HepG2 (cell line): Measurements from ENCODE around the gene ECE2. TPM values are rescaled to one million over a fixed set of nuclear protein-coding genes. Genes with fewer than 3 reads are reported as not detected.
A peak's percentile ranks its signal among the peaks of the same experiment; 100 is the strongest.

ENCODE experiments used
- ATF1 ChIP-seq: IDR thresholded peaks from 2 replicates; pipeline ENCODE4 v1.6.1; 2016; ENCODE audit warnings: mild to moderate bottlenecking, control low read depth
- BCL6 ChIP-seq: IDR thresholded peaks from 2 replicates; pipeline ENCODE4 v1.6.1; 2016; ENCODE audit warnings: missing genetic modification reagents, missing compliant biosample characterization
- DMAP1 ChIP-seq: IDR thresholded peaks from 2 replicates; pipeline ENCODE4 v1.6.1; 2016
- FOXA3 ChIP-seq: IDR thresholded peaks from 2 replicates; pipeline ENCODE4 v1.6.1; 2016; ENCODE audit warnings: missing genetic modification reagents, missing compliant biosample characterization
- GATAD2A ChIP-seq: IDR thresholded peaks from 2 replicates; pipeline ENCODE4 v1.6.1; 2016
- GLI4 ChIP-seq: sonication (generic); formaldehyde crosslinking; IDR thresholded peaks from 2 replicates; pipeline ENCODE4 v1.5.1; 2020; ENCODE audit warnings: missing genetic modification reagents, mild to moderate bottlenecking, moderate library complexity, borderline replicate concordance
- JUND ChIP-seq: sonication (generic); formaldehyde crosslinking; IDR thresholded peaks from 2 replicates; pipeline ENCODE4 v1.8.0; 2022; ENCODE audit warnings: mild to moderate bottlenecking, missing genetic modification reagents
- MAFG ChIP-seq: sonication (generic); formaldehyde crosslinking; IDR thresholded peaks from 2 replicates; pipeline ENCODE4 v1.5.1; 2020; ENCODE audit warnings: mild to moderate bottlenecking, missing genetic modification reagents
- MIER2 ChIP-seq: IDR thresholded peaks from 2 replicates; pipeline ENCODE4 v1.6.1; 2016; ENCODE audit warnings: missing biosample characterization, missing genetic modification reagents
- MIER3 ChIP-seq: IDR thresholded peaks from 2 replicates; pipeline ENCODE4 v1.6.1; 2016; ENCODE audit warnings: missing compliant biosample characterization, borderline replicate concordance
- PHF21A ChIP-seq: sonication (generic); formaldehyde crosslinking; IDR thresholded peaks from 2 replicates; pipeline ENCODE4 v1.5.0; 2020; ENCODE audit warnings: mild to moderate bottlenecking, missing genetic modification reagents
- TCF12 ChIP-seq, 2 experiments: fragments of 450-650 bp in 1 of 2; sonication (generic) in 1 of 2; formaldehyde crosslinking in 1 of 2; IDR thresholded peaks; 2 replicates each; pipeline versions ENCODE4 v1.6.1 to v1.8.0; 2017 to 2022; ENCODE audit warnings: antibody characterized with exemption in 1 of 2, mild to moderate bottlenecking in 1 of 2, missing genetic modification reagents in 1 of 2, moderate library complexity in 1 of 2
- ZBTB7B ChIP-seq: sonication (generic); formaldehyde crosslinking; IDR thresholded peaks from 2 replicates; pipeline ENCODE4 v1.4.0; 2020; ENCODE audit warnings: missing genetic modification reagents
- ZNF235 ChIP-seq: sonication (generic); formaldehyde crosslinking; IDR thresholded peaks from 2 replicates; pipeline ENCODE4 v1.8.1; 2023; ENCODE audit warnings: mild to moderate bottlenecking, missing genetic modification reagents, borderline replicate concordance
- ZNF407 ChIP-seq: sonication (generic); formaldehyde crosslinking; IDR thresholded peaks from one replicate; pipeline ENCODE4 v1.5.1; 2020; ENCODE audit warnings: mild to moderate bottlenecking, missing genetic modification reagents; ENCODE audit errors: not compliant biosample characterization
- ZNF431 ChIP-seq: sonication (generic); formaldehyde crosslinking; IDR thresholded peaks from 2 replicates; pipeline ENCODE4 v1.9.0; 2022; ENCODE audit warnings: missing genetic modification reagents, low read depth, mild to moderate bottlenecking, borderline replicate concordance
- ZNF44 ChIP-seq: sonication (generic); formaldehyde crosslinking; IDR thresholded peaks from 2 replicates; pipeline ENCODE4 v1.5.1; 2020; ENCODE audit warnings: mild to moderate bottlenecking, missing genetic modification reagents
- ZNF704 ChIP-seq: sonication (generic); formaldehyde crosslinking; IDR thresholded peaks from 2 replicates; pipeline ENCODE4 v1.8.1; 2023; ENCODE audit warnings: mild to moderate bottlenecking, inconsistent platforms, moderate library complexity, missing genetic modification reagents, borderline replicate concordance
- polyA plus RNA-seq, 8 experiments: library from polyadenylated mRNA; depleted of rRNA in 3 of 8; stranded (reverse) in 7 of 8; unstranded in 1 of 8; fragments of >200 nt; fragmentation: Illumina TruSeq in 4 of 8; extraction: Trizol in 4 of 8; gene quantifications; 2 replicates each; pipeline versions ENCODE4 v1.2.1 to v1.2.3, GENCODE V29; 2011 to 2016; ENCODE audit warnings: low read depth in 4 of 8, missing spikeins in 1 of 8, mixed read lengths in 1 of 8; ENCODE audit not compliant: insufficient read depth in 1 of 8
- total RNA-seq, 5 experiments: library from RNA; depleted of rRNA; stranded (reverse); fragments of >200 nt; fragmentation: Illumina TruSeq; extraction: Trizol; gene quantifications; 2 replicates each; pipeline ENCODE4 v1.2.3, GENCODE V29; 2016; ENCODE audit warnings: low read depth in 1 of 5
- TF ChIP-seq, protein P1 (sequence below): sonication (generic); formaldehyde crosslinking; IDR thresholded peaks from 2 replicates; pipeline ENCODE4 v1.4.0; 2020; ENCODE audit warnings: missing genetic modification reagents

The ECE2 gene
- total and polyA plus RNA-seq, 2 of the 13 experiments (the other 11 are each of a cell fraction or from before 2014, with no cell fraction given) = not detected

DNA sequence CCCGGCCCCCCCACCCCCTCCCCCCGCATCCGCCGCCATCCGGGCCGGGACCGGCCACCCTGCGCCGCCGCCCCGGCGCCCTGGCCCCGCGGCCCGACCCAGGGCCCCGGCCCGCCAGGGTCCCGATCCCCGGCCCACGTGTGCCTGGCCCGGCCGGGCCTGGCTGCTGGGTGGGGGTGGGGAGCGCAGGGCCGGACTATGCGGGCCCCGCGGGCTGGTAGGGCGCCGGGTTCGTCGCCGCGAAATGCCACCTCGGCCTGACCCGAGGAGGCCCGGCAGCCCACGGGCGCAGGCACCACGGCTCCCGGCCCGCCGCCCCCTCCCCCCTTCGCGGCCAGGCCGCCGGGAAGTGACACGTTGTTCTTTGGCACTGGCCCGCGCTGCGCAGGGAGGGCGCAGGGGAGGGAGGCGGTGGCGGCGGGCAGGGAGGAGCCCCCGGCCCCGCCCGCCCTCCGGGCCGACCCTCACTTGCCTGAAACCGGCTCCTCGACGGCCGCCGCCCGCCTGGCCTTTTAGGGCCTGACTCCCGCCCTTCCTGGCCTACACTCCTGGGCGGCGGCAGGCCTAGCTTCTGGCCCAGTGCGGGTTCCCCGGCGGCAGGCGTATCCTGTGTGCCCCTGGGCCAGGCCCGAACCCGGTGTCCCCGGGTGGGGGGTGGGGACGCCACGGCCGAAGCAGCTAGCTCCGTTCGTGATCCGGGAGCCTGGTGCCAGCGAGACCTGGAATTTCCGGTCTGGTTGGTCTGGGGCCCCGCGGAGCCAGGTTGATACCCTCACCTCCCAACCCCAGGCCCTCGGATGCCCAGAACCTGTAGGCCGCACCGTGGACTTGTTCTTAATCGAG is 39.1 kb downstream of the ECE2 start (continued):
- TF ChIP-seq ZNF407 (CRISPR knock-in tag) = no peak
- no peak for TF ChIP-seq PHF21A (CRISPR knock-in tag)
- no peak for TF ChIP-seq FOXA3 (CRISPR knock-in tag)
- TF ChIP-seq ZNF235 = 0 out of 2 replicates have a peak, but pooled peaks have one; percentile 20
- no peak for TF ChIP-seq ZNF44 (CRISPR knock-in tag)
- TF ChIP-seq JUND (CRISPR knock-in tag) = no peak
- TF ChIP-seq ZNF704 (CRISPR knock-in tag) = peak; percentile 57; the same call in 1 of the 2 replicates
- TF ChIP-seq BCL6 (CRISPR knock-in tag) = no peak
- no peak for TF ChIP-seq GATAD2A (CRISPR knock-in tag)
- no peak for TF ChIP-seq TCF12 (IDR thresholded peaks at IDR 0.05)
- 0 out of 2 replicates have a peak, but pooled peaks have one; percentile 31 for TF ChIP-seq TCF12 (CRISPR knock-in tag; IDR thresholded peaks at IDR 0.05)
- no peak for TF ChIP-seq ZNF431 (CRISPR knock-in tag)
- no peak for TF ChIP-seq MIER2 (CRISPR knock-in tag)
- no peak for TF ChIP-seq MIER3 (CRISPR knock-in tag)
- TF ChIP-seq MAFG (CRISPR knock-in tag) = no peak
- TF ChIP-seq DMAP1 = peak; percentile 21; the same call in 1 of the 2 replicates
- no peak for TF ChIP-seq GLI4
- TF ChIP-seq, protein P1, sequence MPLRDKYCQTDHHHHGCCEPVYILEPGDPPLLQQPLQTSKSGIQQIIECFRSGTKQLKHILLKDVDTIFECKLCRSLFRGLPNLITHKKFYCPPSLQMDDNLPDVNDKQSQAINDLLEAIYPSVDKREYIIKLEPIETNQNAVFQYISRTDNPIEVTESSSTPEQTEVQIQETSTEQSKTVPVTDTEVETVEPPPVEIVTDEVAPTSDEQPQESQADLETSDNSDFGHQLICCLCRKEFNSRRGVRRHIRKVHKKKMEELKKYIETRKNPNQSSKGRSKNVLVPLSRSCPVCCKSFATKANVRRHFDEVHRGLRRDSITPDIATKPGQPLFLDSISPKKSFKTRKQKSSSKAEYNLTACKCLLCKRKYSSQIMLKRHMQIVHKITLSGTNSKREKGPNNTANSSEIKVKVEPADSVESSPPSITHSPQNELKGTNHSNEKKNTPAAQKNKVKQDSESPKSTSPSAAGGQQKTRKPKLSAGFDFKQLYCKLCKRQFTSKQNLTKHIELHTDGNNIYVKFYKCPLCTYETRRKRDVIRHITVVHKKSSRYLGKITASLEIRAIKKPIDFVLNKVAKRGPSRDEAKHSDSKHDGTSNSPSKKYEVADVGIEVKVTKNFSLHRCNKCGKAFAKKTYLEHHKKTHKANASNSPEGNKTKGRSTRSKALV (CRISPR knock-in tag) = no peak
- TF ChIP-seq ZBTB7B = peak; percentile 58; the same call in 1 of the 2 replicates
- no peak for TF ChIP-seq ATF1
